Testis (tissue), 3 donors: Measurements from ENCODE around the gene P2RX6. TPM values are rescaled to one million over a fixed set of nuclear protein-coding genes. Genes with fewer than 3 reads are reported as not detected.
A peak's percentile ranks its signal among the peaks of the same experiment; 100 is the strongest.

ENCODE experiments used
- DNase-seq: peaks from one replicate; pipeline ENCODE4 v3.0.0-alpha.2; 2019
- H3K27ac ChIP-seq, 2 donors: fragments of 200-600 bp; sonication (generic); one replicate each; pipeline ENCODE4 v1.5.1; 2019
- H3K27me3 ChIP-seq: fragments of 200-600 bp; sonication (generic); one replicate; pipeline ENCODE4 v1.5.1; 2019
- H3K36me3 ChIP-seq: fragments of 200-600 bp; sonication (generic); one replicate; pipeline ENCODE4 v1.5.1; 2017; ENCODE audit warnings: low read depth; ENCODE audit errors: missing control alignments
- H3K4me1 ChIP-seq: fragments of 200-600 bp; sonication (generic); one replicate; pipeline ENCODE4 v1.5.1; 2019
- H3K4me3 ChIP-seq, 2 donors: fragments of 200-600 bp; sonication (generic); one replicate each; pipeline ENCODE4 v1.5.1; 2017 to 2019
- H3K9me3 ChIP-seq: fragments of 200-600 bp; sonication (generic); one replicate; pipeline ENCODE4 v1.5.1; 2017
- POLR2A ChIP-seq: fragments of 450-650 bp; IDR thresholded peaks from one replicate; pipeline ENCODE4 v1.6.1; 2017; ENCODE audit warnings: antibody characterized with exemption, mild to moderate bottlenecking, moderate library complexity
- WGBS, 2 donors: methylation state at CpG; one replicate each; pipeline ENCODE4 v1.1.5; 2018; 5-methylcytosine and 5-hydroxymethylcytosine counted together
- intact Hi-C: fragments of 100-400 bp; cut with DNase I; formaldehyde crosslinking; loops from one replicate; pipeline ENCODE4 v1.15.1; 2023; ENCODE audit warnings: low total_unique reads
- polyA plus RNA-seq: library from polyadenylated mRNA; stranded (reverse); fragments of 350-450 nt; fragmentation: Illumina TruSeq; extraction: RNeasy Lipid Tissue Mini Kit (QIAGEN cat#74804); gene quantifications from one replicate; pipeline ENCODE4 v1.2.3, GENCODE V29; 2014; ENCODE audit warnings: low read depth, low replicate concordance; ENCODE audit not compliant: insufficient read depth
- total RNA-seq, 2 donors: library from RNA; depleted of rRNA; stranded (reverse); fragments of >200 nt; gene quantifications; one replicate each; pipeline ENCODE4 v1.2.3, GENCODE V29; 2016
- TF ChIP-seq, protein P1 (sequence below), 3 experiments: fragments of 450-650 bp in 2 of 3; fragments of 200-600 bp in 1 of 3; sonication (generic) in 1 of 3; IDR thresholded peaks; one replicate each; pipeline ENCODE4 v1.5.1; 2016 to 2019; ENCODE audit warnings: antibody characterized with exemption in 3 of 3, mild to moderate bottlenecking in 2 of 3, moderate library complexity in 1 of 3

P2RX6 gene
- total and polyA plus RNA-seq, 3 donors from 2014 or later, result 5.2 to 24.0 (median 7.0) TPM

DNA sequence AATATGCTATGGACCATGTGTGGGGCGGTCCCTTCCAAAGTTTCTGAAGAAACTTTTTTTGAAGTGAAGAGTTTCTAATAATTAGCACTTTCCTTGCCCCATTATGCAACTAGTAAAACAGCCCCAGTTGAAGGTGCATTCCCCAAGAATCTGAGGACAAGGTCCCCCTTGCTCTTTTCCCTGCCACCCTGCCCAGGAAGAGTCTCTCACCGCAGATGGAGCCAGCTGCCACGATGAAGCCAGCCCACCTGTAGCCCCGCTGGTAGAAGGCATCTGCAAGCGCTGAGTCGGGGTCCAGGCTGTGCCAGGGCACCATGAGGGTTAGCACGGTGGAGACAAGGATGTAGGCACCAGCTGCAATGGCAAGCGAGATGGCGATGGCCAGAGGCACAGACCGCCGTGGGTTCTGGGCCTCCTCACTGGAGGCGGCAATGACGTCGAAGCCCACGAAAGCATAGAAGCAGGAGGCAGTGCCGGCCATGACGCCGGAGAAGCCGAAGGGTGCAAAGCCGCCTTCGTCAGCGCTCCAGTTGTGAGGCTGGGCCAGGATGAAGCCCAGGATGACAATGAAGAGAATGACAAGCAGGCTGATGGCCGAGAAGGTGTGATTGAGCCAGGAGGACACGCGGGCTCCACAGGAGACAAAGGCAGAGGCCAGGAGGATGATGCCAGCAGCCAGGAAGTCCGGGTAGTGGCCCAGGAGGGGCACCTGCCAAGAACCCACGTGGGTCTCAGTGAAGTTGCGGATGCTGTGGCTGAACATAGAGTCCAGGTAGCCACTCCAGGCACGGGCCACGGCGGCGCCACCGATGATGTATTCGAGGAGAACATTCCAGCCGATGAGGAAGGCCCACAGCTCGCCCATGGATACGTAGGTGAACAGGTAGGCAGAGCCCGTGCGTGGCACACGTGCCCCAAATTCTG is 15.9 kb downstream of the P2RX6 start:
- WGBS, 2 donors, result 88 to 91% methylated on average over 37 to 38 of the region's 40 CpGs
- Histone ChIP-seq H3K36me3 (no peaks in the 10 kb centered on the region), H3K27me3 (no peaks in the 10 kb centered on the region), H3K4me1 (peaks cover 27% of the 10 kb centered on the region), H3K9me3 (no peaks in the 10 kb centered on the region), H3K27ac (no peak overlapping the region), H3K4me3 (no peak overlapping the region)
- no peak for DNase-seq
- intact Hi-C loops, result no loop called here
- TF ChIP-seq POLR2A, result no peak
- TF ChIP-seq, protein P1, sequence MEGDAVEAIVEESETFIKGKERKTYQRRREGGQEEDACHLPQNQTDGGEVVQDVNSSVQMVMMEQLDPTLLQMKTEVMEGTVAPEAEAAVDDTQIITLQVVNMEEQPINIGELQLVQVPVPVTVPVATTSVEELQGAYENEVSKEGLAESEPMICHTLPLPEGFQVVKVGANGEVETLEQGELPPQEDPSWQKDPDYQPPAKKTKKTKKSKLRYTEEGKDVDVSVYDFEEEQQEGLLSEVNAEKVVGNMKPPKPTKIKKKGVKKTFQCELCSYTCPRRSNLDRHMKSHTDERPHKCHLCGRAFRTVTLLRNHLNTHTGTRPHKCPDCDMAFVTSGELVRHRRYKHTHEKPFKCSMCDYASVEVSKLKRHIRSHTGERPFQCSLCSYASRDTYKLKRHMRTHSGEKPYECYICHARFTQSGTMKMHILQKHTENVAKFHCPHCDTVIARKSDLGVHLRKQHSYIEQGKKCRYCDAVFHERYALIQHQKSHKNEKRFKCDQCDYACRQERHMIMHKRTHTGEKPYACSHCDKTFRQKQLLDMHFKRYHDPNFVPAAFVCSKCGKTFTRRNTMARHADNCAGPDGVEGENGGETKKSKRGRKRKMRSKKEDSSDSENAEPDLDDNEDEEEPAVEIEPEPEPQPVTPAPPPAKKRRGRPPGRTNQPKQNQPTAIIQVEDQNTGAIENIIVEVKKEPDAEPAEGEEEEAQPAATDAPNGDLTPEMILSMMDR (IDR thresholded peaks at IDR 0.05), result no peak

DNA sequence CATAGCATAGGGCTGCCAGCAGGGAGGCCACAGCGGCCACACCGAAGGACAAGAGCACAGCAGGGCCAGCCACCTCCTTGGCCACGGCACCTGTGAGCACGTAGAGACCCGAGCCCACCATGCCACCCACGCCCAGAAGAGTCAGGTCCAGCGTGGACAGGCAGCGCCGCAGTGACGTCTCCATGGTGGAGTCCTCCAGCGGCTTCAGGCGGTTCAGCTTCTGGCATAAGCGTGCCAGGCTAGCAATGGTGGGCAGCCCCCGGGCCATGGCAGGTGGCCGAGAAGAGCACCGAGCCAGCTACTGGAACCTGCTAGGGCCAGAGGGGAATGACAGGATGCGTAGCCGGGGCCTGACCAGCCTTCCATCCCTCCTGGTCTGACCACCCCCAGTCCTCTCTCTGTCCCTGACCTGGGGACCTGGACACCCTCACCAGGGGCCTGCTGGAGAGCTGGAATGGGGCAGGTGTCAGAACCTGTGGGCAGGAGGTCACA is 16.6 kb downstream of the P2RX6 start:
- Histone ChIP-seq H3K36me3 (no peaks in the 10 kb centered on the region), H3K9me3 (no peaks in the 10 kb centered on the region), H3K27ac (no peak overlapping the region), H3K4me3 (peak overlapping the region; percentile 25 to 65), H3K4me1 (peaks cover 25% of the 10 kb centered on the region), H3K27me3 (no peaks in the 10 kb centered on the region)
- DNase-seq, result no peak
- intact Hi-C loops, result no loop called here
- 79 to 85% methylated on average over 5 to 18 of the region's 18 CpGs for WGBS, 2 donors
- TF ChIP-seq POLR2A, result no peak
- TF ChIP-seq, protein P1 (IDR thresholded peaks at IDR 0.05), result no peak

DNA sequence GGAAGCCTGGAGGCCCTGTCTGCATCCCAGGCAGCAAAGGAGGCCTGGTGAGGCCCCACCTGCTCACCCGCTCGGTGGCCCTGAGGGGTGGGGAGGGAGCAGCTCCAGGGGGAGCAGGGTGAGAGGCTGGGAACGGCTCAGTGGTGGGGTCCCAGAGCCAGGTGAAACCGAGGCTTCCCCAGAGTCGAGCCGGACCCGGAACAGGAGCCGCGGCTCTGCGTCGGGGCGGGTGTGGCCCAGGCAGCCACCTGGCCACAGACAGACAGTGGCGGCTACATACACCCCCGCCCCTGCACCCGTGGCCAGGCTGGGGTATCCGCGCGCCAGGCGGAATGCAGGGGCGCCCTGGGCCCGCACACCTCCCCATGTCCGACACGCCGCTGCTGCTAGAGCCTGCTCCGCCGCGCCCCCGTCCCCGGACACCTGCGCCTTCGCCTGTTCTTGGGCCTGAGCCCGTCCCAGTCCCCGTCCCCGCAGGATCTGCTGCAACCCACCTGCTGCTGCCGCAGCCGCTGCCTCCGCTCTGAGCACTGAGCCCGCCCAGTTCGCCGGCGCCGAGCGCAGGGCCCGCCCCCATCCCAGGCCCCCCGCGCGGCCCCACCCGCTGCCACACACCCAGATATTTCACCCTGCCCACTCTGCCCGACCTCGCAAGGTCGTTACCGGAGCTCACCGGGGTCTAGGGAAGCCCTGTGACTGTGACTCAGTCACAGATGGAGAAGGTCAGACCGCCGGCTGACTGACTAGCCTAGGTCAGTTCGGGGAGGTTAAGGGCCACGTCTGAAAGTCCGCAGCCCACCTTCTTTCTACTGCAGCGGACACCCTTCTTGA is 17.3 kb downstream of the P2RX6 start, which contains the start of gene SLC7A4:
TSS of gene SLC7A4 (minus strand) at position 525 of the 831 bp plus-strand sequence. CDS start 749 bp downstream, outside the sequence.
- no peaks in the 10 kb centered on the region for H3K36me3 ChIP-seq
- intact Hi-C loops, result no loop called here
- H3K9me3 ChIP-seq, result no peaks in the 10 kb centered on the region
- H3K27me3 ChIP-seq, result no peaks in the 10 kb centered on the region
- H3K27ac ChIP-seq, result no peak within 1 kb of the TSS
- peaks cover 23% of the 10 kb centered on the region for H3K4me1 ChIP-seq
- peak; percentile 49 for DNase-seq
- peak within 1 kb of the TSS; percentile 25 to 65 for H3K4me3 ChIP-seq
- TF ChIP-seq, protein P1 (IDR thresholded peaks at IDR 0.05), result no peak
- TF ChIP-seq POLR2A, result no peak
- 4 to 9% methylated on average over 8 to 53 of the region's 59 CpGs for WGBS, 2 donors

DNA sequence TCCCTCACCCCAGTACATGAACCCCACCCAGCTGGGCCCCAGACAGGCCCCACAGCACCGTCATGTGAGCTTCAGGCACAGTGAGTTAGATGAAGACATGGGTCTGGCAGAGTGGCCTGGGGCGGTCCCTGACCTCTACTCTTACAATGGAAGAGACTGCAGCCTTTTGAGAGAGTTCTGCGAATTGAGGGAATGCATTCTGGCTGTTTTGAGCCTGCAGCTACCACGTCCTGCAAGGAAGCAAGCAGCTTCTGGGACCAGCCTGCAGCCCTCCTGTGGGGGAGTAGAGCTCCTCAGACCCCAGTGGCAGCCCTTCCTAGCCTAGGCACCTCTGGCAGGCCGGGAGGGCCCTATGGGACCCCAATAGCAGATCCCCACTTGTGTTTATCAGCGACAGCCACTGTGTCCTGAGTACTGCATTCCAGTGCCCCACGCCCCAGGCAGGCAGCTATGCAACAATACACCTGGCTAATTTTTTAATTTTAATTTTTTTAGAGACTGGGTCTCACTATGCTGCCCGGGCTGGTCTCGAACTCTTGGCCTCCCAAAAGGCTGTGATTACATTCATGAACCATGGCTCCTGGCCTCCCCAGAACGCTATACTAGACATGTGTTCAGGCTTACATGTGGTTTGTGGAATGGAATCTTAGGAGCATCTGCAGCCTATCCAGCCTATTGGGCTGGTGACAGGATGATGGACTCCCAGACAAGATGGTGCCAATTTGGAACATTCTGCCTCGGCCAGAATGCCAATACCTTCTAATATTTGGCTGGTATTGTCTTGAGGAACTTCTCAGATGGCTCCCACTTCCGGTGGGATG is 18.1 kb downstream of the P2RX6 start:
- Histone ChIP-seq H3K9me3 (no peaks in the 10 kb centered on the region), H3K4me1 (peaks cover 24% of the 10 kb centered on the region), H3K4me3 (no peak overlapping the region), H3K36me3 (no peaks in the 10 kb centered on the region), H3K27ac (no peak overlapping the region), H3K27me3 (no peaks in the 10 kb centered on the region)
- 67 to 72% methylated on average over 10 to 12 of the region's 12 CpGs for WGBS, 2 donors
- intact Hi-C loops, result no loop called here
- no peak for TF ChIP-seq POLR2A
- TF ChIP-seq, protein P1 (IDR thresholded peaks at IDR 0.05), result no peak
- peak; percentile 54 for DNase-seq
